ENCODE measurements around the gene EEPD1. TPM values are rescaled to one million over a fixed set of nuclear protein-coding genes. Genes with fewer than 3 reads are reported as not detected.

EEPD1 gene
- total RNA-seq, 1 donor, result 9.0 TPM

DNA sequence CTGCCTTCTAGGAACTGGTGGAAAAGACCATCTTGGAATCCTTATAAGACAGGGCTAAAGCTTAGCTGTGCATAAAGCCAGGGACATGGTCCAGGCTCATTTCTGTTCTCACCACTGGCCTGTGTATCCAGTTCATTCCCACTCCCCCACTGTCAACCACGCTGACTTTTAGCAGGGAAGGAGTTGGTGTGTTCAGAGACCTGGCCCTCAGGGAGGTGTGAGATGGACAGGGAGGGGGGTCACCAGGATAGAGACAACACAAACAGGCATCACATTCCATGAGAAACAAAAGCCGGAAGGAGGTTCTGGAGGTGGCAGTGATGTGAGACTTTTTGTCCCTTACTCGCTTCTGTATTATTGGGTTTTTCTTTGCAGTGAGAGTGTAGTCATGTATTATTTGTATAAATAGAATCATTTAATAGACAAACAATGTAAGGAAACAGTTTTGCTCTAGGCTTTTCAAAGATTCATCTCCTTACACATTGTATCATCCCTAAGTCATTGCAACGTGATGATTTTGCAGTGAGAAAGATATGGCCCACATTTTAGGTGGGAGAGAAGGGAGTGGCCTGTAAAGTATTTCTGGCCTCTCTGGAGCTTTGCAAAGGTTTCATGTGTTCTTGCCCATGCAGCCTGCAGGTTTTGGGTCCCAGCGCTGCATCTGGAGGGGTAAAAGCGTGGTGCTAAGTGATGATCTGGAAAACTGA, 52.0 kb downstream of the EEPD1 start:
- H2AFZ ChIP-seq (ENCODE audit: low read length), result no peak overlapping the region
- TF ChIP-seq, protein P1, sequence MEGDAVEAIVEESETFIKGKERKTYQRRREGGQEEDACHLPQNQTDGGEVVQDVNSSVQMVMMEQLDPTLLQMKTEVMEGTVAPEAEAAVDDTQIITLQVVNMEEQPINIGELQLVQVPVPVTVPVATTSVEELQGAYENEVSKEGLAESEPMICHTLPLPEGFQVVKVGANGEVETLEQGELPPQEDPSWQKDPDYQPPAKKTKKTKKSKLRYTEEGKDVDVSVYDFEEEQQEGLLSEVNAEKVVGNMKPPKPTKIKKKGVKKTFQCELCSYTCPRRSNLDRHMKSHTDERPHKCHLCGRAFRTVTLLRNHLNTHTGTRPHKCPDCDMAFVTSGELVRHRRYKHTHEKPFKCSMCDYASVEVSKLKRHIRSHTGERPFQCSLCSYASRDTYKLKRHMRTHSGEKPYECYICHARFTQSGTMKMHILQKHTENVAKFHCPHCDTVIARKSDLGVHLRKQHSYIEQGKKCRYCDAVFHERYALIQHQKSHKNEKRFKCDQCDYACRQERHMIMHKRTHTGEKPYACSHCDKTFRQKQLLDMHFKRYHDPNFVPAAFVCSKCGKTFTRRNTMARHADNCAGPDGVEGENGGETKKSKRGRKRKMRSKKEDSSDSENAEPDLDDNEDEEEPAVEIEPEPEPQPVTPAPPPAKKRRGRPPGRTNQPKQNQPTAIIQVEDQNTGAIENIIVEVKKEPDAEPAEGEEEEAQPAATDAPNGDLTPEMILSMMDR (IDR thresholded peaks at IDR 0.05; ENCODE audit: extremely low read depth, low read depth, low read length), result no peak
- peak; percentile 32 for DNase-seq (ENCODE audit: insufficient read length, low spot score, missing footprints)
- H4K20me1 ChIP-seq (ENCODE audit: insufficient read depth, low read length), result no peaks in the 10 kb centered on the region
- H3K4me2 ChIP-seq (ENCODE audit: insufficient read depth, low read length), result no peak overlapping the region
- no peak overlapping the region for H3K27ac ChIP-seq (ENCODE audit: low read depth, low read length)
- no peak overlapping the region for H3K4me3 ChIP-seq (ENCODE audit: insufficient read depth, low read length)
- no peaks in the 10 kb centered on the region for H3K79me2 ChIP-seq (ENCODE audit: insufficient read depth, low read length)
- H3K27me3 ChIP-seq (ENCODE audit: insufficient read depth, low read length), result no peaks in the 10 kb centered on the region
- peaks cover 27% of the 10 kb centered on the region for H3K4me1 ChIP-seq (ENCODE audit: insufficient read depth, low read length)
- no peaks in the 10 kb centered on the region for H3K9me3 ChIP-seq (ENCODE audit: low read depth, low read length)
- H3K36me3 ChIP-seq (ENCODE audit: insufficient read depth, low read length), result no peaks in the 10 kb centered on the region

DNA sequence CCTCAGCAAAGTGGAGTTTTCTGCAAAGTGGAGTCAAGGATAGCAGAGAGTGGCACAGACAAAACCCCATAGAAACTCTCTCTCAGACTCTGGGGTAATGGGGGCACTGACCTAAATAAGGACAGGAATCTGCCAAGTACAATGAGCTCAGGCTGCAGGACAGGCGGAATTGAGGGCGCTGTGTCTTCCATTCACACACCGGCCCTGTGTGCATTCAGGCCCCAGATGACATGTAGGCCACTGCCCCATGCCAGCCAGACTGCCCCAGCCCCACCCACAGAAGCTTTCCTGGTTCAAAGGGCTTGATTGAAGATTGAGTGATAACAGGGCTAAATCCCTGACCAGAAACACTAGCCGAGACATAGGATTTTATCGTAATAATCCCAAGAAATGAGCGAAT, 52.7 kb downstream of the EEPD1 start:
- no peaks in the 10 kb centered on the region for H4K20me1 ChIP-seq (ENCODE audit: insufficient read depth, low read length)
- no peak overlapping the region for H2AFZ ChIP-seq (ENCODE audit: low read length)
- H3K4me2 ChIP-seq (ENCODE audit: insufficient read depth, low read length), result no peak overlapping the region
- peak; percentile 47 for DNase-seq (ENCODE audit: insufficient read length, low spot score, missing footprints)
- TF ChIP-seq, protein P1 (IDR thresholded peaks at IDR 0.05; ENCODE audit: extremely low read depth, low read depth, low read length), result no peak
- no peaks in the 10 kb centered on the region for H3K79me2 ChIP-seq (ENCODE audit: insufficient read depth, low read length)
- no peaks in the 10 kb centered on the region for H3K27me3 ChIP-seq (ENCODE audit: insufficient read depth, low read length)
- H3K9me3 ChIP-seq (ENCODE audit: low read depth, low read length), result no peaks in the 10 kb centered on the region
- no peak overlapping the region for H3K27ac ChIP-seq (ENCODE audit: low read depth, low read length)
- H3K4me3 ChIP-seq (ENCODE audit: insufficient read depth, low read length), result no peak overlapping the region
- H3K4me1 ChIP-seq (ENCODE audit: insufficient read depth, low read length), result peaks cover 33% of the 10 kb centered on the region
- no peaks in the 10 kb centered on the region for H3K36me3 ChIP-seq (ENCODE audit: insufficient read depth, low read length)

DNA sequence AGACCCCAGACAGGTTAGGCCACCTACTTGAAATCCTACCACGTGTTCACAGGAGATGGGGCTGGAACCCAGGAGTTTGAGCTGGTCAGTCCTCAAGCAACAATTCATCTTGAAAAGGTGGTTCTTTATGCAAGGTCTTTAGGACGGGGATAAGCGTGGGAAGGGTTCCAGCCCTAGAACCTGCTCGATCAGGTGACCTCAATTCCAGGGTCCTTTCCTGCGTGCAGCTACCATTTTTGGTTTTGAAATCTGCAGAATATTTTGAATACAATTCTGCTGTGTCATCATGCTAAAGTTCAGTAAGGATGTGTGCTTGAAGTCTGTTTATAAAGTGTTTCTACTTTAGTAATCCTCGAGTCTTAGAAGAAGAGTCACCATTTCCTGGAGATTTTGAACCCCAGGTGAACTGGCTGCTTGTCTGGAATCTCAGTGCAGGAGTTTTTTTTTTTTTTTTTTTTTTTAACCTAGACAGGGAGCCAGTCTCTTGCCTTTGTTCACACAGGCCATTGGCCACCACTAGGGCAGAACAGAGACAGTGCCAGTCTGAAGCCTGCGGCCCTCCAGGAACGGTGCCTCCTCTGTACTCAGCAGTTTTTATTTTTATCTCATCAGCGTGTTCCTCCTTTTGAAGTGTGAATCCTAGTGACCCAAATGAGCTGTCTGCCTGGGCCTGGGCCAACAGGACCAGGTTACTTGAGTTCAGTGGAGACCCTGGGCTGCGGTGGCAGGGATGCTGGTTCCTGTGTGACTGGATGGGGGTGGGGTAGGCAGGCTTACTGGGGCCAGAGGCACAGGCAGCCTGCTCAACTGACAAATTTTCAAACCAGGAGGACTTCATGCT, 54.6 kb downstream of the EEPD1 start:
- peak; percentile 58 for DNase-seq (ENCODE audit: insufficient read length, low spot score, missing footprints)
- no peak overlapping the region for H3K4me3 ChIP-seq (ENCODE audit: insufficient read depth, low read length)
- no peaks in the 10 kb centered on the region for H4K20me1 ChIP-seq (ENCODE audit: insufficient read depth, low read length)
- TF ChIP-seq, protein P1 (IDR thresholded peaks at IDR 0.05; ENCODE audit: extremely low read depth, low read depth, low read length), result peak; percentile 21
- H2AFZ ChIP-seq (ENCODE audit: low read length), result peak overlapping the region; percentile 42
- H3K27ac ChIP-seq (ENCODE audit: low read depth, low read length), result peak overlapping the region; percentile 36
- no peaks in the 10 kb centered on the region for H3K36me3 ChIP-seq (ENCODE audit: insufficient read depth, low read length)
- H3K4me1 ChIP-seq (ENCODE audit: insufficient read depth, low read length), result peaks cover 34% of the 10 kb centered on the region
- no peaks in the 10 kb centered on the region for H3K27me3 ChIP-seq (ENCODE audit: insufficient read depth, low read length)
- no peaks in the 10 kb centered on the region for H3K79me2 ChIP-seq (ENCODE audit: insufficient read depth, low read length)
- peak overlapping the region; percentile 6 for H3K4me2 ChIP-seq (ENCODE audit: insufficient read depth, low read length)
- no peaks in the 10 kb centered on the region for H3K9me3 ChIP-seq (ENCODE audit: low read depth, low read length)

DNA sequence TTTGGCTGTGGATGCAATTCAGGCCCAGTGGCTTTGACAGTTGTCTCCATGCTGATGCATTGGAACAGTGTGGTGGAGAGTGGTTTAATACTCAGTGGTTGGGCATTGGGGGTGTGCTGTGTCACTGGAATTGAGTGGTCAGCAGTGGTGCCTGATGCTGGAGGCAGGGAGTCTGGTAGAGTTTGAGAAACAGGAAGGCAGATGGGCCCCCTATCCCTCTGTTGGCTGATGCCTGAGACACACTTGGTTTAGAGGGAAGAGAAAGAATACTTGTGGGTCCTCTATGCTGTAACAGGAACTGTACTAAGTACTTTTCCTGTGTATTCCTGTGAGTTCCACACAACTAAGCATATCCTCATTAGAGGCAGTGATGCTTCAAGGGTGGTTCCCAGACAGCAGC, 55.4 kb downstream of the EEPD1 start:
- Histone ChIP-seq H3K4me2 (ENCODE audit: insufficient read depth, low read length) (no peak overlapping the region), H3K27ac (ENCODE audit: low read depth, low read length) (peak overlapping the region; percentile 36)
- peak; percentile 80 for DNase-seq (ENCODE audit: insufficient read length, low spot score, missing footprints)

More for the DNA sequence above, 55.4 kb downstream of the EEPD1 start:
- H4K20me1 ChIP-seq (ENCODE audit: insufficient read depth, low read length), result no peaks in the 10 kb centered on the region
- no peaks in the 10 kb centered on the region for H3K27me3 ChIP-seq (ENCODE audit: insufficient read depth, low read length)
- no peaks in the 10 kb centered on the region for H3K9me3 ChIP-seq (ENCODE audit: low read depth, low read length)
- no peak overlapping the region for H3K4me3 ChIP-seq (ENCODE audit: insufficient read depth, low read length)
- no peaks in the 10 kb centered on the region for H3K36me3 ChIP-seq (ENCODE audit: insufficient read depth, low read length)
- H3K79me2 ChIP-seq (ENCODE audit: insufficient read depth, low read length), result no peaks in the 10 kb centered on the region
- no peak overlapping the region for H2AFZ ChIP-seq (ENCODE audit: low read length)
- H3K4me1 ChIP-seq (ENCODE audit: insufficient read depth, low read length), result peaks cover 34% of the 10 kb centered on the region
- TF ChIP-seq, protein P1 (IDR thresholded peaks at IDR 0.05; ENCODE audit: extremely low read depth, low read depth, low read length), result no peak
